ENCODE results near the gene CABCOCO1.

GRCh38 chr10:61754587-61755550 is 92.1 kb downstream of the CABCOCO1 start:
- TF ChIP-seq POLR2A (IDR thresholded peaks at IDR 0.05; ENCODE audit: low read length), result no peak
- no peak for TF ChIP-seq GATA1 (IDR thresholded peaks at IDR 0.05; ENCODE audit: low read depth, low read length)
